HEK293 (cell line): ENCODE data around the gene GBA2.
A peak's percentile ranks its signal among the peaks of the same experiment; 100 is the strongest.

Experiments
- BCL11A ChIP-seq: fragments of 450-650 bp; formaldehyde crosslinking; IDR thresholded peaks from 2 replicates; pipeline ENCODE4 v1.5.1; 2016; ENCODE audit warnings: low read depth, missing biosample characterization, missing genetic modification characterization
- EGR2 ChIP-seq: fragments of 450-650 bp; formaldehyde crosslinking; IDR thresholded peaks from 2 replicates; pipeline ENCODE4 v1.5.1; 2016; ENCODE audit warnings: low read depth, missing biosample characterization, missing genetic modification characterization
- GLI2 ChIP-seq: fragments of 450-650 bp; formaldehyde crosslinking; IDR thresholded peaks from 2 replicates; pipeline ENCODE4; 2017; ENCODE audit warnings: missing biosample characterization, missing genetic modification characterization, low read depth, borderline replicate concordance
- GLIS1 ChIP-seq: fragments of 450-650 bp; formaldehyde crosslinking; IDR thresholded peaks from 2 replicates; pipeline ENCODE4 v1.5.1; 2016; ENCODE audit warnings: missing biosample characterization, missing genetic modification characterization
- HOXC10 ChIP-seq: sonication (generic); formaldehyde crosslinking; IDR thresholded peaks from 2 replicates; pipeline ENCODE4 v1.8.1; 2023; ENCODE audit warnings: mild to moderate bottlenecking, missing genetic modification reagents
- HOXD13 ChIP-seq: sonication (generic); formaldehyde crosslinking; IDR thresholded peaks from 2 replicates; pipeline ENCODE4 v1.8.0; 2022; ENCODE audit warnings: missing genetic modification reagents, borderline replicate concordance
- KLF9 ChIP-seq: fragments of 450-650 bp; formaldehyde crosslinking; IDR thresholded peaks from 2 replicates; pipeline ENCODE4 v1.5.1; 2016; ENCODE audit warnings: missing biosample characterization, missing genetic modification characterization, low read depth
- MYNN ChIP-seq: fragments of 450-650 bp; formaldehyde crosslinking; IDR thresholded peaks from 2 replicates; pipeline ENCODE4 v1.5.1; 2016; ENCODE audit warnings: missing biosample characterization, missing genetic modification characterization, borderline replicate concordance
- SALL2 ChIP-seq: fragments of 450-650 bp; formaldehyde crosslinking; IDR thresholded peaks from 2 replicates; pipeline ENCODE4 v1.5.0; 2017; ENCODE audit warnings: missing biosample characterization, mild to moderate bottlenecking, missing genetic modification characterization, borderline replicate concordance
- SP3 ChIP-seq: fragments of 450-650 bp; formaldehyde crosslinking; IDR thresholded peaks from 2 replicates; pipeline ENCODE4 v1.5.1; 2016; ENCODE audit warnings: missing biosample characterization, missing genetic modification characterization
- ZBTB17 ChIP-seq: fragments of 450-650 bp; formaldehyde crosslinking; IDR thresholded peaks from 2 replicates; pipeline ENCODE4 v1.5.1; 2016; ENCODE audit warnings: missing biosample characterization, missing genetic modification characterization
- ZBTB8A ChIP-seq: fragments of 450-650 bp; formaldehyde crosslinking; IDR thresholded peaks from 2 replicates; pipeline ENCODE4 v1.5.1; 2016; ENCODE audit warnings: missing biosample characterization, missing genetic modification characterization
- ZFP3 ChIP-seq: fragments of 450-650 bp; formaldehyde crosslinking; IDR thresholded peaks from 2 replicates; pipeline ENCODE4 v1.5.1; 2016; ENCODE audit warnings: low read depth, missing biosample characterization, missing genetic modification characterization
- ZFP37 ChIP-seq: fragments of 450-650 bp; formaldehyde crosslinking; IDR thresholded peaks from 2 replicates; pipeline ENCODE4 v1.5.1; 2016; ENCODE audit warnings: missing biosample characterization, missing genetic modification characterization
- ZFP69B ChIP-seq: fragments of 450-650 bp; formaldehyde crosslinking; IDR thresholded peaks from 2 replicates; pipeline ENCODE4 v1.5.1; 2016; ENCODE audit warnings: missing biosample characterization, missing genetic modification characterization
- ZNF10 ChIP-seq: fragments of 450-650 bp; formaldehyde crosslinking; IDR thresholded peaks from 2 replicates; pipeline ENCODE4 v1.5.1; 2017; ENCODE audit warnings: missing biosample characterization, missing genetic modification characterization
- ZNF155 ChIP-seq: fragments of 450-650 bp; formaldehyde crosslinking; IDR thresholded peaks from 2 replicates; pipeline ENCODE4 v1.5.1; 2016; ENCODE audit warnings: missing biosample characterization, missing genetic modification characterization
- ZNF214 ChIP-seq: fragments of 450-650 bp; formaldehyde crosslinking; IDR thresholded peaks from 2 replicates; pipeline ENCODE4 v1.5.1; 2017; ENCODE audit warnings: missing biosample characterization, mild to moderate bottlenecking, missing genetic modification characterization, borderline replicate concordance
- ZNF302 ChIP-seq: fragments of 450-650 bp; formaldehyde crosslinking; IDR thresholded peaks from 2 replicates; pipeline ENCODE4 v1.5.1; 2016; ENCODE audit warnings: missing biosample characterization, missing genetic modification characterization, low read depth
- ZNF37A ChIP-seq: fragments of 450-650 bp; IDR thresholded peaks from 2 replicates; pipeline ENCODE4 v1.5.1; 2018; ENCODE audit warnings: missing biosample characterization, missing genetic modification characterization
- ZNF48 ChIP-seq: fragments of 450-650 bp; formaldehyde crosslinking; IDR thresholded peaks from 2 replicates; pipeline ENCODE4 v1.5.1; 2016; ENCODE audit warnings: missing biosample characterization, missing genetic modification characterization
- ZNF549 ChIP-seq: fragments of 450-650 bp; IDR thresholded peaks from 2 replicates; pipeline ENCODE4 v1.5.1; 2018; ENCODE audit warnings: missing biosample characterization, missing genetic modification characterization, mild to moderate bottlenecking, inconsistent platforms, moderate library complexity
- ZNF623 ChIP-seq: fragments of 450-650 bp; formaldehyde crosslinking; IDR thresholded peaks from 2 replicates; pipeline ENCODE4 v1.5.1; 2016; ENCODE audit warnings: missing biosample characterization, missing genetic modification characterization
- TF ChIP-seq, protein P1 (sequence below): fragments of 450-650 bp; formaldehyde crosslinking; IDR thresholded peaks from 2 replicates; pipeline ENCODE4 v1.5.1; 2016; ENCODE audit warnings: missing biosample characterization, missing genetic modification characterization
- TF ChIP-seq, protein P2 (sequence below): fragments of 450-650 bp; formaldehyde crosslinking; IDR thresholded peaks from 2 replicates; pipeline ENCODE4 v1.5.1; 2016; ENCODE audit warnings: missing biosample characterization, missing genetic modification characterization
- TF ChIP-seq, protein P3 (sequence below): fragments of 450-650 bp; formaldehyde crosslinking; IDR thresholded peaks from 2 replicates; pipeline ENCODE4 v1.5.1; 2016; ENCODE audit warnings: missing biosample characterization, missing genetic modification characterization
- TF ChIP-seq, protein P4 (sequence below): fragments of 450-650 bp; formaldehyde crosslinking; IDR thresholded peaks from 2 replicates; pipeline ENCODE4 v1.5.1; 2016; ENCODE audit warnings: missing biosample characterization, missing genetic modification characterization
- TF ChIP-seq, protein P5 (sequence below): fragments of 450-650 bp; formaldehyde crosslinking; IDR thresholded peaks from 2 replicates; pipeline ENCODE4 v1.5.1; 2017; ENCODE audit warnings: missing biosample characterization, mild to moderate bottlenecking, missing genetic modification characterization, moderate library complexity
- TF ChIP-seq, protein P6 (sequence below): fragments of 450-650 bp; formaldehyde crosslinking; conservative IDR thresholded peaks from 2 replicates; pipeline ENCODE4 v1.5.1; 2016; ENCODE audit warnings: low read depth, missing biosample characterization, missing genetic modification characterization

Gene GBA2

DNA sequence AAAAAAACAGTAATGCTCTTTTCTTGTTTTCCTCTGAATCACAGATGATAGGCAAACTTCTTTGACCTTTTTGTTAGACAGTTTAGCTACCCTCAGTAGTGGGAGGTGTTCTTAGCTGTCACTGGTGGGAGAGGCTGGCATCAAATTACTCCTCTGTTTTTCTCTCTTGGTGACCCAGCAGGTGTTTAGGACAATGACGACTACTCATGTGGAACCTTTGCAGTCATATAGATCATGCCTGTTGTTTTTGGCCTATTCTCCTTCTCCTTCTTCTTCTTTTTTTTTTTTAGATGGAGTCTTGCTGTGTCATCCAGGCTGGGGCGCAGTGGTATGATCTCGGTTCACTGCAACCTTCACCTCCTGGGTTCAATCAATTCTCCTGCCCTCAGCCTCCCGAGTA is 27.0 kb upstream of the GBA2 start (continued):
- TF ChIP-seq, protein P1, sequence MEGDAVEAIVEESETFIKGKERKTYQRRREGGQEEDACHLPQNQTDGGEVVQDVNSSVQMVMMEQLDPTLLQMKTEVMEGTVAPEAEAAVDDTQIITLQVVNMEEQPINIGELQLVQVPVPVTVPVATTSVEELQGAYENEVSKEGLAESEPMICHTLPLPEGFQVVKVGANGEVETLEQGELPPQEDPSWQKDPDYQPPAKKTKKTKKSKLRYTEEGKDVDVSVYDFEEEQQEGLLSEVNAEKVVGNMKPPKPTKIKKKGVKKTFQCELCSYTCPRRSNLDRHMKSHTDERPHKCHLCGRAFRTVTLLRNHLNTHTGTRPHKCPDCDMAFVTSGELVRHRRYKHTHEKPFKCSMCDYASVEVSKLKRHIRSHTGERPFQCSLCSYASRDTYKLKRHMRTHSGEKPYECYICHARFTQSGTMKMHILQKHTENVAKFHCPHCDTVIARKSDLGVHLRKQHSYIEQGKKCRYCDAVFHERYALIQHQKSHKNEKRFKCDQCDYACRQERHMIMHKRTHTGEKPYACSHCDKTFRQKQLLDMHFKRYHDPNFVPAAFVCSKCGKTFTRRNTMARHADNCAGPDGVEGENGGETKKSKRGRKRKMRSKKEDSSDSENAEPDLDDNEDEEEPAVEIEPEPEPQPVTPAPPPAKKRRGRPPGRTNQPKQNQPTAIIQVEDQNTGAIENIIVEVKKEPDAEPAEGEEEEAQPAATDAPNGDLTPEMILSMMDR = no peak
- no peak for TF ChIP-seq SALL2 (tag by site-specific recombination)
- TF ChIP-seq, protein P2, sequence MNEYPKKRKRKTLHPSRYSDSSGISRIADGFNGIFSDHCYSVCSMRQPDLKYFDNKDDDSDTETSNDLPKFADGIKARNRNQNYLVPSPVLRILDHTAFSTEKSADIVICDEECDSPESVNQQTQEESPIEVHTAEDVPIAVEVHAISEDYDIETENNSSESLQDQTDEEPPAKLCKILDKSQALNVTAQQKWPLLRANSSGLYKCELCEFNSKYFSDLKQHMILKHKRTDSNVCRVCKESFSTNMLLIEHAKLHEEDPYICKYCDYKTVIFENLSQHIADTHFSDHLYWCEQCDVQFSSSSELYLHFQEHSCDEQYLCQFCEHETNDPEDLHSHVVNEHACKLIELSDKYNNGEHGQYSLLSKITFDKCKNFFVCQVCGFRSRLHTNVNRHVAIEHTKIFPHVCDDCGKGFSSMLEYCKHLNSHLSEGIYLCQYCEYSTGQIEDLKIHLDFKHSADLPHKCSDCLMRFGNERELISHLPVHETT (tag by site-specific recombination) = no peak
- peak; percentile 46; the same call in 1 of the 2 replicates for TF ChIP-seq ZBTB8A (tag by site-specific recombination)
- no peak for TF ChIP-seq BCL11A (tag by site-specific recombination)
- TF ChIP-seq HOXD13 (CRISPR knock-in tag) = no peak
- TF ChIP-seq, protein P3, sequence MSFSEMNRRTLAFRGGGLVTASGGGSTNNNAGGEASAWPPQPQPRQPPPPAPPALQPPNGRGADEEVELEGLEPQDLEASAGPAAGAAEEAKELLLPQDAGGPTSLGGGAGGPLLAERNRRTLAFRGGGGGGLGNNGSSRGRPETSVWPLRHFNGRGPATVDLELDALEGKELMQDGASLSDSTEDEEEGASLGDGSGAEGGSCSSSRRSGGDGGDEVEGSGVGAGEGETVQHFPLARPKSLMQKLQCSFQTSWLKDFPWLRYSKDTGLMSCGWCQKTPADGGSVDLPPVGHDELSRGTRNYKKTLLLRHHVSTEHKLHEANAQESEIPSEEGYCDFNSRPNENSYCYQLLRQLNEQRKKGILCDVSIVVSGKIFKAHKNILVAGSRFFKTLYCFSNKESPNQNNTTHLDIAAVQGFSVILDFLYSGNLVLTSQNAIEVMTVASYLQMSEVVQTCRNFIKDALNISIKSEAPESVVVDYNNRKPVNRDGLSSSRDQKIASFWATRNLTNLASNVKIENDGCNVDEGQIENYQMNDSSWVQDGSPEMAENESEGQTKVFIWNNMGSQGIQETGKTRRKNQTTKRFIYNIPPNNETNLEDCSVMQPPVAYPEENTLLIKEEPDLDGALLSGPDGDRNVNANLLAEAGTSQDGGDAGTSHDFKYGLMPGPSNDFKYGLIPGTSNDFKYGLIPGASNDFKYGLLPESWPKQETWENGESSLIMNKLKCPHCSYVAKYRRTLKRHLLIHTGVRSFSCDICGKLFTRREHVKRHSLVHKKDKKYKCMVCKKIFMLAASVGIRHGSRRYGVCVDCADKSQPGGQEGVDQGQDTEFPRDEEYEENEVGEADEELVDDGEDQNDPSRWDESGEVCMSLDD (tag by site-specific recombination) = no peak
- no peak for TF ChIP-seq ZNF37A (tag by site-specific recombination)
- no peak for TF ChIP-seq ZFP69B
- TF ChIP-seq ZNF549 (tag by site-specific recombination) = no peak
- no peak for TF ChIP-seq GLI2 (tag by site-specific recombination)
- TF ChIP-seq MYNN (tag by site-specific recombination) = no peak
- peak; percentile 40 for TF ChIP-seq GLIS1 (tag by site-specific recombination)
- TF ChIP-seq ZFP37 (tag by site-specific recombination) = no peak
- TF ChIP-seq ZBTB17 (tag by site-specific recombination) = no peak; the same call in 1 of the 2 replicates
- no peak for TF ChIP-seq ZNF48 (tag by site-specific recombination)
- TF ChIP-seq KLF9 (tag by site-specific recombination) = no peak
- peak; percentile 91 for TF ChIP-seq ZNF10
- TF ChIP-seq, protein P4, sequence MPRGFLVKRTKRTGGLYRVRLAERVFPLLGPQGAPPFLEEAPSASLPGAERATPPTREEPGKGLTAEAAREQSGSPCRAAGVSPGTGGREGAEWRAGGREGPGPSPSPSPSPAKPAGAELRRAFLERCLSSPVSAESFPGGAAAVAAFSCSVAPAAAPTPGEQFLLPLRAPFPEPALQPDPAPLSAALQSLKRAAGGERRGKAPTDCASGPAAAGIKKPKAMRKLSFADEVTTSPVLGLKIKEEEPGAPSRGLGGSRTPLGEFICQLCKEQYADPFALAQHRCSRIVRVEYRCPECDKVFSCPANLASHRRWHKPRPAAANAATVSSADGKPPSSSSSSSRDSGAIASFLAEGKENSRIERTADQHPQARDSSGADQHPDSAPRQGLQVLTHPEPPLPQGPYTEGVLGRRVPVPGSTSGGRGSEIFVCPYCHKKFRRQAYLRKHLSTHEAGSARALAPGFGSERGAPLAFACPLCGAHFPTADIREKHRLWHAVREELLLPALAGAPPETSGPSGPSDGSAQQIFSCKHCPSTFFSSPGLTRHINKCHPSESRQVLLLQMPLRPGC (tag by site-specific recombination) = 0 out of 2 replicates have a peak, but pooled peaks have one; percentile 30
- no peak for TF ChIP-seq ZNF302 (tag by site-specific recombination)
- TF ChIP-seq, protein P5, sequence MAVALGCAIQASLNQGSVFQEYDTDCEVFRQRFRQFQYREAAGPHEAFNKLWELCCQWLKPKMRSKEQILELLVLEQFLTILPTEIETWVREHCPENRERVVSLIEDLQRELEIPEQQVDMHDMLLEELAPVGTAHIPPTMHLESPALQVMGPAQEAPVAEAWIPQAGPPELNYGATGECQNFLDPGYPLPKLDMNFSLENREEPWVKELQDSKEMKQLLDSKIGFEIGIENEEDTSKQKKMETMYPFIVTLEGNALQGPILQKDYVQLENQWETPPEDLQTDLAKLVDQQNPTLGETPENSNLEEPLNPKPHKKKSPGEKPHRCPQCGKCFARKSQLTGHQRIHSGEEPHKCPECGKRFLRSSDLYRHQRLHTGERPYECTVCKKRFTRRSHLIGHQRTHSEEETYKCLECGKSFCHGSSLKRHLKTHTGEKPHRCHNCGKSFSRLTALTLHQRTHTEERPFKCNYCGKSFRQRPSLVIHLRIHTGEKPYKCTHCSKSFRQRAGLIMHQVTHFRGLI (tag by site-specific recombination) = no peak
- TF ChIP-seq ZFP3 = no peak
- peak; percentile 69 for TF ChIP-seq EGR2
- TF ChIP-seq HOXC10 (CRISPR knock-in tag) = no peak
- TF ChIP-seq ZNF623 (tag by site-specific recombination) = no peak
- no peak for TF ChIP-seq ZNF155 (tag by site-specific recombination)
- TF ChIP-seq, protein P6, sequence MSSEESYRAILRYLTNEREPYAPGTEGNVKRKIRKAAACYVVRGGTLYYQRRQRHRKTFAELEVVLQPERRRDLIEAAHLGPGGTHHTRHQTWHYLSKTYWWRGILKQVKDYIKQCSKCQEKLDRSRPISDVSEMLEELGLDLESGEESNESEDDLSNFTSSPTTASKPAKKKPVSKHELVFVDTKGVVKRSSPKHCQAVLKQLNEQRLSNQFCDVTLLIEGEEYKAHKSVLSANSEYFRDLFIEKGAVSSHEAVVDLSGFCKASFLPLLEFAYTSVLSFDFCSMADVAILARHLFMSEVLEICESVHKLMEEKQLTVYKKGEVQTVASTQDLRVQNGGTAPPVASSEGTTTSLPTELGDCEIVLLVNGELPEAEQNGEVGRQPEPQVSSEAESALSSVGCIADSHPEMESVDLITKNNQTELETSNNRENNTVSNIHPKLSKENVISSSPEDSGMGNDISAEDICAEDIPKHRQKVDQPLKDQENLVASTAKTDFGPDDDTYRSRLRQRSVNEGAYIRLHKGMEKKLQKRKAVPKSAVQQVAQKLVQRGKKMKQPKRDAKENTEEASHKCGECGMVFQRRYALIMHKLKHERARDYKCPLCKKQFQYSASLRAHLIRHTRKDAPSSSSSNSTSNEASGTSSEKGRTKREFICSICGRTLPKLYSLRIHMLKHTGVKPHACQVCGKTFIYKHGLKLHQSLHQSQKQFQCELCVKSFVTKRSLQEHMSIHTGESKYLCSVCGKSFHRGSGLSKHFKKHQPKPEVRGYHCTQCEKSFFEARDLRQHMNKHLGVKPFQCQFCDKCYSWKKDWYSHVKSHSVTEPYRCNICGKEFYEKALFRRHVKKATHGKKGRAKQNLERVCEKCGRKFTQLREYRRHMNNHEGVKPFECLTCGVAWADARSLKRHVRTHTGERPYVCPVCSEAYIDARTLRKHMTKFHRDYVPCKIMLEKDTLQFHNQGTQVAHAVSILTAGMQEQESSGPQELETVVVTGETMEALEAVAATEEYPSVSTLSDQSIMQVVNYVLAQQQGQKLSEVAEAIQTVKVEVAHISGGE (tag by site-specific recombination) = no peak
- TF ChIP-seq SP3 = no peak
- TF ChIP-seq ZNF214 (tag by site-specific recombination) = no peak
